Right lobe of liver (tissue), 6 donors: Measurements from ENCODE around the gene ZNF398. TPM values are rescaled to one million over a fixed set of nuclear protein-coding genes. Genes with fewer than 3 reads are reported as not detected.
A peak's percentile ranks its signal among the peaks of the same experiment; 100 is the strongest.

Source experiments
- ATAC-seq, 4 donors: fragments of 200-7000 bp; cut with Tn5 transposase; one replicate each; pipeline ENCODE4 v1.9.1; 2020; ENCODE audit warnings: mild to moderate bottlenecking in 4 of 4, moderate library complexity in 4 of 4
- DNase-seq, 3 donors: peaks; one replicate each; pipeline ENCODE4 v3.0.0-alpha.2; 2020
- H3K27ac ChIP-seq, 3 donors: fragments of 200-600 bp; one replicate each; pipeline ENCODE4 v1.8.0; 2022
- H3K27me3 ChIP-seq, 2 donors: fragments of 200-600 bp; one replicate each; pipeline ENCODE4 v1.8.0; 2022
- H3K36me3 ChIP-seq, 4 donors: fragments of 200-600 bp; sonication (generic) in 1 of 4; one replicate each; pipeline versions ENCODE4 v1.5.1 to v1.8.0; 2017 to 2022; ENCODE audit warnings: control low read depth in 1 of 4
- H3K4me1 ChIP-seq, 4 donors: fragments of 200-600 bp; sonication (generic) in 1 of 4; one replicate each; pipeline versions ENCODE4 v1.5.1 to v1.8.0; 2017 to 2022; ENCODE audit warnings: control low read depth in 1 of 4
- H3K4me3 ChIP-seq, 3 donors: fragments of 200-600 bp; one replicate each; pipeline ENCODE4 v1.8.0; 2022
- H3K9me3 ChIP-seq, 4 donors: fragments of 200-600 bp; sonication (generic) in 1 of 4; one replicate each; pipeline versions ENCODE4 v1.5.1 to v1.8.0; 2017 to 2022; ENCODE audit warnings: control low read depth in 1 of 4
- POLR2A ChIP-seq: fragments of 450-650 bp; IDR thresholded peaks from one replicate; pipeline ENCODE4 v1.6.1; 2017; ENCODE audit warnings: antibody characterized with exemption, mild to moderate bottlenecking
- WGBS: methylation state at CpG from one replicate; pipeline ENCODE4 v1.1.6; 2018; ENCODE audit warnings: low coverage, low lambda C conversion rate; ENCODE audit not compliant: insufficient coverage; ENCODE audit errors: missing lambda C conversion rate; 5-methylcytosine and 5-hydroxymethylcytosine counted together
- intact Hi-C, 2 donors: fragments of 100-400 bp; cut with DNase I; formaldehyde crosslinking; loops; one replicate each; pipeline versions ENCODE4 v1.11.2 to v1.14.1; 2022
- total RNA-seq, 6 experiments: library from RNA; depleted of rRNA in 2 of 6; stranded (reverse); fragments of >200 nt in 2 of 6; fragmentation: NEBNext Ultra II Directional in 3 of 6; extraction: Animal tissue kit (Norgen Biotek cat#: 25700) in 3 of 6; gene quantifications; one replicate each; pipeline versions ENCODE4 v1.1.0 to v1.2.4, GENCODE V29; 2016 to 2023
- TF ChIP-seq, protein P1 (sequence below), 4 donors: fragments of 200-600 bp in 3 of 4; fragments of 450-650 bp in 1 of 4; IDR thresholded peaks; one replicate each; pipeline versions ENCODE4 v1.5.1 to v1.8.0; 2016 to 2022; ENCODE audit warnings: antibody characterized with exemption in 4 of 4, mild to moderate bottlenecking in 2 of 4
- donor health status: DM: no; HTN: yes; CAD: no.
- donor health status: DM: no; HTN: no; CAD: no.
- donor health status: DM: no; HTN: no; CAD: no.
- donor health status: DM: no; HTN: yes; CAD: no.
- donor health status: DM: no; HTN: yes; CAD: no.

Gene ZNF398
- total RNA-seq, 6 experiments from 2014 or later = 5.3 to 7.9 (median 6.2) TPM

DNA sequence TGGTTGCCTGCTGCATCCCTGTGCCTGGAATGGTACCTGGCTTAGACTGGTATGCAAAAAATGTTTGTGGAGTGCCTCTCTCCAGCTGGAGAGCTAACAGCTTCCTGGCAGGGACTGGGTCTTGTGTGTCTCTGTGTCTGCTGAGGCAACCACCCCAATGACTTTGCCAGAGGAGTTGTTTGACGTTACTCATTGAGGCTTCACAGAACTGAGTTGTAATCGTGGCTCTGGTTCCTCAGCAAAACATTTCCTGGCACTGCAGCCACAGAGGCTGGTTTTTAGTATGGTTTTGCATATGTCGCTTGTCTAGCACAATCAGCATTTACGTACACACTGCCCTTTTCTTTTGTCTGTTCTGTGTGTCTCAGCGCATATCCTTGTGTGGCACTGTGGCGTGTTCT, 55.6 kb downstream of the ZNF398 start:
- Histone ChIP-seq H3K27ac (no peak overlapping the region), H3K4me1 (no peaks in the 10 kb centered on the region), H3K9me3 (no peaks in the 10 kb centered on the region), H3K36me3 (peaks cover 0 to 83% (median 27%) of the 10 kb centered on the region in 4 donors), H3K27me3 (no peaks in the 10 kb centered on the region), H3K4me3 (no peak overlapping the region)
- no peak for TF ChIP-seq POLR2A
- TF ChIP-seq, protein P1, sequence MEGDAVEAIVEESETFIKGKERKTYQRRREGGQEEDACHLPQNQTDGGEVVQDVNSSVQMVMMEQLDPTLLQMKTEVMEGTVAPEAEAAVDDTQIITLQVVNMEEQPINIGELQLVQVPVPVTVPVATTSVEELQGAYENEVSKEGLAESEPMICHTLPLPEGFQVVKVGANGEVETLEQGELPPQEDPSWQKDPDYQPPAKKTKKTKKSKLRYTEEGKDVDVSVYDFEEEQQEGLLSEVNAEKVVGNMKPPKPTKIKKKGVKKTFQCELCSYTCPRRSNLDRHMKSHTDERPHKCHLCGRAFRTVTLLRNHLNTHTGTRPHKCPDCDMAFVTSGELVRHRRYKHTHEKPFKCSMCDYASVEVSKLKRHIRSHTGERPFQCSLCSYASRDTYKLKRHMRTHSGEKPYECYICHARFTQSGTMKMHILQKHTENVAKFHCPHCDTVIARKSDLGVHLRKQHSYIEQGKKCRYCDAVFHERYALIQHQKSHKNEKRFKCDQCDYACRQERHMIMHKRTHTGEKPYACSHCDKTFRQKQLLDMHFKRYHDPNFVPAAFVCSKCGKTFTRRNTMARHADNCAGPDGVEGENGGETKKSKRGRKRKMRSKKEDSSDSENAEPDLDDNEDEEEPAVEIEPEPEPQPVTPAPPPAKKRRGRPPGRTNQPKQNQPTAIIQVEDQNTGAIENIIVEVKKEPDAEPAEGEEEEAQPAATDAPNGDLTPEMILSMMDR (IDR thresholded peaks at IDR 0.05) = no peak
- DNase-seq (no peak), ATAC-seq (no peak)
- WGBS = 89% methylated on average over 5 of the region's 6 CpGs
- intact Hi-C loops = no loop called here

DNA sequence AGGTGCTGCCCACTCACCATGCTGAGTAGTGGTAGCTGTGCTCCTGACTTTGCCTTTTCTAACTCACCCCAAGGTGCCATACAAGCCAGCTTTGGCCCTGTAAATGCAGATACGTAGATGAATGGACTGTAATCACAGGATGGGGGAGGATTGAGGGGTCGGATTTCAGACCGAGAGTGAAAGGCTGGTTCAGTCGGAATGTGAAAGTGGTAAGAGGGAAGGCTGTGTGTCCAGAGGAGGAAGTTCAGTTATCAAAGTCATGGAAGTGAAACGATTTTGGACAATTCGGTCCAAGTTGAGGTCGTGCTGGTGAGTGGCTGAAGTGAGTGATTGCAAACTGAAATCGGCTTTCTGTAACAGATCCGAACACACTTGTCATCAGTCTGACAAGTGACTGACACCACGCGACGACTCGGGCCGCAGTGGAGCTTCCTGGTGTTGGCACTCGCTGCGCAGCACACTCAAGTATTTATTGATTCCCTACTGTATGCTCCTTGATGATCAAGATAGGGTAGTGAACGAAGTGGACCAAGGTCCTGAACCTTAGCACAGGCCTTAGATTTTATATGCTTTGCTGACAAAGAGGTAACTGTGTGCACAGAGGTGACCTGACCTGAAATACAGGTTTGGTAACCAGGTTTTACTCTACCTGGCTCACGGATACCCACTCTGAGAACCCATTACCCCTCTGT, 58.6 kb downstream of the ZNF398 start:
- WGBS = 59% methylated on average over 12 of the region's 18 CpGs
- no peak for TF ChIP-seq POLR2A
- TF ChIP-seq, protein P1 (IDR thresholded peaks at IDR 0.05) = no peak
- Histone ChIP-seq H3K4me1 (no peaks in the 10 kb centered on the region), H3K9me3 (no peaks in the 10 kb centered on the region), H3K4me3 (no peak overlapping the region), H3K27me3 (no peaks in the 10 kb centered on the region), H3K27ac (no peak overlapping the region), H3K36me3 (peaks cover 0 to 81% (median 23%) of the 10 kb centered on the region in 4 donors)
- DNase-seq (no peak), ATAC-seq (peak in 1 of 4 donors; percentile 29)
- intact Hi-C loops = no loop called here

DNA sequence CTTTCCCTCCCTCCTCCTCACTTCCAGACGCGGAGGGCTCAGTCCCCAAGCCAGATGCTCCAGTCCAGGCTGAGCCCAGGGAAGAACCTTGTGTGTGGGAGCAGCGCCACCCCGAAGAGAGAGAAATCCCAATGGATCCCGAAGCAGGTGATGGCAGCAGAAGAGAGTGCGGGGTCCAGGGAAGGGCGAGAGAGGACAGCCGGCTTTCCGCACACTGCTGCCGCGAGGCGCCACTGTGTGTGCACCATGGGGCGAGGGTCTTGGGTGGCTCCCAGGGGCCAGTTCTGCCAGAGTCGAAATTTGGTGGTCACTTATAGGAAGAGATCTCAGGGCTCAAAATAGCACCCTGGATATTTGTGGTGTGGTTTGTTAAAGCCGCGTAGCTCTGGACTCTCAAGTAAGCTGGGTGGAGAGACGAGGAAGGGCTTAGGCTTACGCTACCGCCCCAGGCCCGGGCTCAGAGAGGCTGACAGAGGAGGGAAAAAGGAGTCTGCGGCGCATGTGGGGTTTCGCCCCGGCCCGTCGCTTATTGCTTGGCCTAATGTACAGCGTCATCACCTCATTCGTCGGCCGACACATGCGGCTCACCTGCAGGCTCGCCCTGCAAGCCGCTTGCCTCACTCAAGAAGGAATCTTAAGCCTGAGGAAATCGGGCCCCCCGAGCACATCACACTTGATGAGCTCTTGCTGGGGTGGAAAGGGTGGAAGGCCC, 60.2 kb downstream of the ZNF398 start:
- Histone ChIP-seq H3K36me3 (peaks cover 0 to 82% (median 32%) of the 10 kb centered on the region in 4 donors), H3K27me3 (no peaks in the 10 kb centered on the region), H3K27ac (no peak overlapping the region), H3K9me3 (no peaks in the 10 kb centered on the region), H3K4me3 (no peak overlapping the region), H3K4me1 (no peaks in the 10 kb centered on the region)
- intact Hi-C loops = no loop called here
- ATAC-seq (no peak), DNase-seq (peak in 1 of 3 donors; percentile 27)
- TF ChIP-seq, protein P1 (IDR thresholded peaks at IDR 0.05) = no peak
- TF ChIP-seq POLR2A = no peak
- 88% methylated on average over 22 of the region's 35 CpGs for WGBS

DNA sequence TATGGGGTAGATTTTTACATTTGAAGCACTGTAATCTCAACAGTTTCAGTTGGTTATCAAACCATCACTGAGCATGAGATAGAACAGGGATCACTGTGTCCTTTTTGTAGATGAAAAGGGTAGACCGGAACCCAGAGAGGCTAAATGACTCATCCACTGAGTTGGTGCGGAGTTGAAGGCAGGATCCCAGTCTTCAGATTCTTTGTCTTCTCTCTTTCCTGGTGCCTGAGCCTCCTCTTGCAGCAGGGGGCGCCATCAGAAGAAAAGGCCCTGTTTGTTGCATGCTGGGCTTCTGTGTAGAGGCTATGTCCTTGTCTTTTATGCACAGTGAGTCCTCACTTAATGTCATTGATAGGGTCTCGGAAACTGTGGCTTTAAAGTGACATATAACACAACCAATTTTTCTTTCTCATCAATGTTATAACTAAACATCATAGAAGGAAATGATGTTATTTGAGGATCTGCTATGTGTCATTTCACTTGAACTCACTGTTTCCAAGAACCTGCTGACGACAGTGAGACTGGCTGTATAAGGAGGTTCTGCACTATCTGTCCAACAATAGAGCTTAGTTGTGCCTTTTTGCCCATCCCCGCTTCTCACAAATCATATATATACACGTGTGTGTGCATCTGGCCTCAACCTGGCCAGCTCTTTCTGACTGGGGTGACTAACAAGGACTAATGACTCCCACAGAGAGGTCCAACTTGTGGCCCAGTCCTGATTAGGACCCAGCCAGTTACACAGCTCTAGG, 62.4 kb downstream of the ZNF398 start:
- H3K36me3 ChIP-seq = peaks cover 0 to 84% (median 39%) of the 10 kb centered on the region in 4 donors
- no peak overlapping the region for H3K27ac ChIP-seq
- ATAC-seq = peak; percentile 32 to 61 (median 44)
- no peaks in the 10 kb centered on the region for H3K9me3 ChIP-seq
- DNase-seq = no peak
- intact Hi-C loops = no loop called here
- 68% methylated on average over 5 of the region's 7 CpGs for WGBS
- H3K27me3 ChIP-seq = no peaks in the 10 kb centered on the region
- no peak overlapping the region for H3K4me3 ChIP-seq
- no peak for TF ChIP-seq POLR2A
- TF ChIP-seq, protein P1 (IDR thresholded peaks at IDR 0.05) = peak; percentile 30 to 52 (median 46)
- H3K4me1 ChIP-seq = no peaks in the 10 kb centered on the region
